Activated CD4-positive, alpha-beta T cell treated with anti-CD3 and anti-CD28 coated beads for 4 hours (primary cell): ENCODE measurements around the gene CYB5RL.
"Not testable (repeated sequence)": the region's sequence is repeated elsewhere in the genome, so short reads cannot be mapped to it uniquely, and the experiment has no call there.

Source experiments
- DNase-seq, 2 donors: peaks; one replicate each; pipeline ENCODE4 v3.0.0-alpha.2; 2020

CYB5RL gene

GRCh38 chr1:54199765-54200518 is at the start of gene CYB5RL, which contains the start of gene MRPL37:
TSS of gene CYB5RL (minus strand) at chr1:54200030. CDS start at chr1:54195616, 4,414 bp downstream.
TSS of gene MRPL37 (plus strand) at chr1:54200167. CDS start at chr1:54200244, 77 bp downstream.
- peak; percentile 88 to 90 for DNase-seq

GRCh38 chr1:54248966-54249365 is 49.1 kb upstream of the CYB5RL start:
- DNase-seq = no peak

GRCh38 chr1:54247863-54248515 is 48.2 kb upstream of the CYB5RL start:
- no peak for DNase-seq

- no peak for DNase-seq
Measured at GRCh38 chr1:54246116-54246721, 46.4 kb upstream of the CYB5RL start.

- DNase-seq = no peak
Measured at GRCh38 chr1:54245501-54245900, 45.7 kb upstream of the CYB5RL start.

- no peak for DNase-seq
Measured at GRCh38 chr1:54244655-54245054, 44.8 kb upstream of the CYB5RL start.

GRCh38 chr1:54243022-54243421 is 43.2 kb upstream of the CYB5RL start:
- DNase-seq = no peak

- DNase-seq = no peak
Measured at GRCh38 chr1:54241364-54241763, 41.5 kb upstream of the CYB5RL start.

GRCh38 chr1:54240741-54241335 is 41.0 kb upstream of the CYB5RL start:
- no peak for DNase-seq

- DNase-seq = no peak
Measured at GRCh38 chr1:54239631-54240031, 39.8 kb upstream of the CYB5RL start.

GRCh38 chr1:54239035-54239383 is 39.2 kb upstream of the CYB5RL start:
- no peak for DNase-seq

GRCh38 chr1:54238353-54239034 is 38.7 kb upstream of the CYB5RL start:
- no peak for DNase-seq

- DNase-seq = no peak
Measured at GRCh38 chr1:54237586-54237985, 37.8 kb upstream of the CYB5RL start.

GRCh38 chr1:54234284-54234683 is 34.5 kb upstream of the CYB5RL start:
- no peak for DNase-seq

- DNase-seq = not testable (repeated sequence)
Measured at GRCh38 chr1:54233196-54233595, 33.4 kb upstream of the CYB5RL start.

- DNase-seq = peak in 1 of 2 donors; percentile 6
Measured at GRCh38 chr1:54230507-54231339, 30.9 kb upstream of the CYB5RL start.

- DNase-seq = peak; percentile 13 to 29
Measured at GRCh38 chr1:54229281-54229891, 29.6 kb upstream of the CYB5RL start.

- no peak for DNase-seq
Measured at GRCh38 chr1:54228638-54229079, 28.8 kb upstream of the CYB5RL start.

GRCh38 chr1:54227891-54228310 is 28.1 kb upstream of the CYB5RL start:
- DNase-seq = no peak

- DNase-seq = no peak
Measured at GRCh38 chr1:54227091-54227602, 27.3 kb upstream of the CYB5RL start.

- no peak for DNase-seq
Measured at GRCh38 chr1:54225986-54226559, 26.2 kb upstream of the CYB5RL start.
